IPS DF 6.9 (cell line): Measurements from ENCODE around the gene MLH1.

Source experiments
- DNase-seq: peaks from one replicate; pipeline ENCODE4 v3.0.0-alpha.2; 2013; ENCODE audit warnings: low read depth, low spot score
- H3K27ac ChIP-seq: one replicate; pipeline ENCODE4 v1.5.1; 2013; ENCODE audit warnings: low read length, control low read depth
- H3K27me3 ChIP-seq: 2 replicates; pipeline ENCODE4 v1.6.1; 2013; ENCODE audit warnings: mild to moderate bottlenecking, low read length; ENCODE audit not compliant: control insufficient read depth, insufficient read depth
- H3K36me3 ChIP-seq: 2 replicates; pipeline ENCODE4 v1.6.1; 2013; ENCODE audit warnings: low read length; ENCODE audit not compliant: control insufficient read depth, insufficient read depth
- H3K4me1 ChIP-seq: 2 replicates; pipeline ENCODE4 v1.6.1; 2013; ENCODE audit warnings: low read length; ENCODE audit not compliant: control insufficient read depth, insufficient read depth
- H3K4me3 ChIP-seq: 2 replicates; pipeline ENCODE4 v1.5.1; 2013; ENCODE audit warnings: mild to moderate bottlenecking, low read length
- H3K9me3 ChIP-seq: 2 replicates; pipeline ENCODE4 v1.6.1; 2013; ENCODE audit warnings: low read length, inconsistent platforms; ENCODE audit not compliant: control insufficient read depth, insufficient read depth
- WGBS: extraction: QIAGEN DNeasy Blood & Tissue Kit; methylation state at CpG from one replicate; pipeline ENCODE4 v1.1.7; 2013; ENCODE audit warnings: mixed read lengths, missing lambda C conversion rate; ENCODE audit not compliant: insufficient read length, insufficient coverage; 5-methylcytosine and 5-hydroxymethylcytosine counted together

The MLH1 gene

GRCh38 chr3:37075955-37076354 is 82.6 kb downstream of the MLH1 start:
- no peaks in the 10 kb centered on the region for H3K27me3 ChIP-seq
- no peak for DNase-seq
- no CpG with 5 or more reads among the region's 1 CpG for WGBS
- H3K4me1 ChIP-seq, result no peaks in the 10 kb centered on the region
- no peak overlapping the region for H3K4me3 ChIP-seq
- no peaks in the 10 kb centered on the region for H3K9me3 ChIP-seq
- H3K27ac ChIP-seq, result no peak overlapping the region
- no peaks in the 10 kb centered on the region; the same call in 1 of the 2 replicates for H3K36me3 ChIP-seq

- Histone ChIP-seq H3K27ac (no peak overlapping the region), H3K36me3 (no peaks in the 10 kb centered on the region), H3K4me1 (no peaks in the 10 kb centered on the region), H3K9me3 (no peaks in the 10 kb centered on the region), H3K27me3 (no peaks in the 10 kb centered on the region), H3K4me3 (no peak overlapping the region)
- WGBS, result no CpG with 5 or more reads among the region's 3 CpGs
- DNase-seq, result no peak
Observed at GRCh38 chr3:37082317-37082716, 89.0 kb downstream of the MLH1 start.

GRCh38 chr3:37086918-37087317 is 93.6 kb downstream of the MLH1 start:
- no peaks in the 10 kb centered on the region for H3K36me3 ChIP-seq
- H3K27ac ChIP-seq, result no peak overlapping the region
- H3K9me3 ChIP-seq, result no peaks in the 10 kb centered on the region
- no peak overlapping the region for H3K4me3 ChIP-seq
- no CpG with 5 or more reads among the region's 6 CpGs for WGBS
- no peaks in the 10 kb centered on the region for H3K4me1 ChIP-seq
- H3K27me3 ChIP-seq, result no peaks in the 10 kb centered on the region
- DNase-seq, result no peak

GRCh38 chr3:37087870-37088269 is 94.6 kb downstream of the MLH1 start:
- Histone ChIP-seq H3K36me3 (no peaks in the 10 kb centered on the region), H3K27me3 (no peaks in the 10 kb centered on the region), H3K9me3 (no peaks in the 10 kb centered on the region), H3K27ac (no peak overlapping the region), H3K4me3 (no peak overlapping the region), H3K4me1 (no peaks in the 10 kb centered on the region)
- WGBS, result no CpG with 5 or more reads among the region's 2 CpGs
- DNase-seq, result no peak

GRCh38 chr3:37092484-37092883 is 99.2 kb downstream of the MLH1 start:
- H3K4me3 ChIP-seq, result no peak overlapping the region
- no peaks in the 10 kb centered on the region for H3K27me3 ChIP-seq
- 100% methylated on average over 1 of the region's 3 CpGs for WGBS
- no peaks in the 10 kb centered on the region for H3K4me1 ChIP-seq
- H3K27ac ChIP-seq, result no peak overlapping the region
- H3K9me3 ChIP-seq, result no peaks in the 10 kb centered on the region
- DNase-seq, result no peak
- no peaks in the 10 kb centered on the region for H3K36me3 ChIP-seq

DNA sequence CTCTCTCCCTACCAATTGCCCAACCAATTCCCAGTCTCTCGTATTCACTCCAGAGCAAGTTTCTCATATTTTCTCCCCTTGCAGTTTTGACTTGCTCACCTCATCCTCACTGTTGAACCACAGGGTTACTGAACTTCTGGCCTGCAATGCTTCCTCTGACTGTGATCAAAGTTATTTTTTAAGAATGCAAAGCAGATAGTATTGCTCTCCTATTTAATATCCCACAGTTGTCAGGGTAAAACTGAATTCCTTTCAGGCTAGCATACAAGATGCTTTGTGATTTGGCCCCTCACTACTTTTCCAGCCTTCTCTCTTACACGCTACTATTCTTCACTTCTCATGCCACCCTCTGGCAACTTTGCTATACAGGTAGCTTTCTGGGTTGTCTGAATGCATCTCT is 100.2 kb downstream of the MLH1 start:
- 100% methylated on average over 1 of the region's 2 CpGs for WGBS
- no peaks in the 10 kb centered on the region for H3K36me3 ChIP-seq
- H3K27me3 ChIP-seq, result no peaks in the 10 kb centered on the region
- H3K4me1 ChIP-seq, result no peaks in the 10 kb centered on the region
- H3K27ac ChIP-seq, result no peak overlapping the region
- H3K9me3 ChIP-seq, result no peaks in the 10 kb centered on the region
- DNase-seq, result no peak
- no peak overlapping the region for H3K4me3 ChIP-seq

DNA sequence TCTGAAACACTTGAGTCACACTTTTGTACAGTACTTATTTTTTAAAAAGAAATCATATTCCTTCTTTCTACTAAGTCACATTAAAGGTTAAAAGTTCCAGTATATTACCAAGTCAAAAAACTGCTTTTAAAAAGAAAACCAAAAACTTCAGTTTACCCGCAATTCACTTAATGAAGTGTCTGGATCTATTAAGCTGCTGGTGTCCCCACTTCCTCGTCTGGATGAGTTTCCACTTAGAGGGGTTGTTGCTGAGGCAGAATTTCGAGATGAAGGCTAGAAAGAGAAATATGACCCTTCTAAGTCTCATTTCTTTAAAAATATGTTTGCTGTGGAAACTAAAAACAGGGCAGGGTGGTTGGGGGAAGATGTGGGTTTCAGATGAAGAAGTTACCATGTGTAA is 101.3 kb downstream of the MLH1 start:
- no peak overlapping the region for H3K4me3 ChIP-seq
- H3K36me3 ChIP-seq, result no peaks in the 10 kb centered on the region
- H3K27me3 ChIP-seq, result no peaks in the 10 kb centered on the region

DNA sequence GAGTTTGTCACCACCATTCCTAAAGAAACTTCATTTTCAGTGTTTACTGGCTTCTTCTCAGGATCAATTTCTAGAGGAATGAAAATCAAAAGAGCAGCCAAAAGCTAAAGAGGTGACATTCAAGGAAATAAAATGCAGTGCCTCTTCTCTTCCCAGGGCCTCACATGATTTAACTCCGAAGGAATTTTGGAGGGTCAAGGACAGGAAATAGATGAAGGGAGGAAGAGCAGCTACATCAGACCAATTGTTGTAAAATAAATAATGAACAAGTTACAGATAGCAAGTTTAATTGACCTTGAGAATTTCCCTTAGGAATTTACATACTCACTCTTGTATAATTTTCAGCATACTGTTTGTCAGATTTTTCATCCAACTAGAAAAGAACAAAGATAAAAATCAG is 103.0 kb downstream of the MLH1 start:
- Histone ChIP-seq H3K4me1 (no peaks in the 10 kb centered on the region), H3K27me3 (no peaks in the 10 kb centered on the region), H3K9me3 (no peaks in the 10 kb centered on the region), H3K27ac (no peak overlapping the region), H3K36me3 (no peaks in the 10 kb centered on the region), H3K4me3 (no peak overlapping the region)
- peak; percentile 2 for DNase-seq
- WGBS, result no CpG with 5 or more reads among the region's 1 CpG

More for the DNA sequence above, 101.3 kb downstream of the MLH1 start:
- no CpG with 5 or more reads among the region's 3 CpGs for WGBS
- H3K4me1 ChIP-seq, result no peaks in the 10 kb centered on the region
- no peaks in the 10 kb centered on the region for H3K9me3 ChIP-seq
- H3K27ac ChIP-seq, result no peak overlapping the region
- no peak for DNase-seq

- no peak for DNase-seq
- H3K4me3 ChIP-seq, result no peak overlapping the region
- H3K27me3 ChIP-seq, result no peaks in the 10 kb centered on the region
- H3K36me3 ChIP-seq, result no peaks in the 10 kb centered on the region
- no peaks in the 10 kb centered on the region for H3K4me1 ChIP-seq
- H3K27ac ChIP-seq, result no peak overlapping the region
- H3K9me3 ChIP-seq, result no peaks in the 10 kb centered on the region
- no CpG with 5 or more reads among the region's 1 CpG for WGBS
Observed at GRCh38 chr3:37096975-37097374, 103.7 kb downstream of the MLH1 start.

DNA sequence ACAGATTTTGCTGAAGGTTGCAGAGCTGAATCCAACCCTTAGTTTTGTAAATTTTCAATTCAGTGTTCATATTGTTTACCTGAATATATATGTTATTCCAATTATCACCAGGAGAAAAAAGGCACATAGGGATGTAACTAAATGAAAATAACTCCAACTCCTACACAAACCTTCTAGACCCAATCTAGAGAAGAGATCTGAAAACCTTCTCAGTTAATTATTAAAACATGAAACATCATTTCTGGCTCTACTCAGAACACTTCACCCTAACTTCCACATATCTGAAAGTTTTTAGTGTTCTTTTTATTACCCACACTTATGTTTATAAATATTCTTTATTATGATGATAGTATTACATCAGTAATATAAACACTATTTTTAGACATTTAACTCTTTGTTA is 104.5 kb downstream of the MLH1 start:
- no peak overlapping the region for H3K4me3 ChIP-seq
- no peaks in the 10 kb centered on the region for H3K27me3 ChIP-seq
- no peaks in the 10 kb centered on the region for H3K4me1 ChIP-seq
- H3K27ac ChIP-seq, result no peak overlapping the region
- no peaks in the 10 kb centered on the region for H3K9me3 ChIP-seq
- no peak for DNase-seq
- no peaks in the 10 kb centered on the region for H3K36me3 ChIP-seq

GRCh38 chr3:37098884-37099283 is 105.6 kb downstream of the MLH1 start:
- Histone ChIP-seq H3K27me3 (no peaks in the 10 kb centered on the region), H3K36me3 (no peaks in the 10 kb centered on the region), H3K4me1 (no peaks in the 10 kb centered on the region), H3K9me3 (no peaks in the 10 kb centered on the region), H3K27ac (no peak overlapping the region), H3K4me3 (no peak overlapping the region)
- no peak for DNase-seq
- no CpG with 5 or more reads among the region's 2 CpGs for WGBS
